ES-I3 (cell line): Measurements from ENCODE around the gene CADM1.
"Not testable (repeated sequence)": the region's sequence is repeated elsewhere in the genome, so short reads cannot be mapped to it uniquely, and the experiment has no call there.

Source experiments
- H3K36me3 ChIP-seq: 2 replicates; pipeline ENCODE4 v1.6.1; 2013; ENCODE audit warnings: mild to moderate bottlenecking, low read length, control low read depth, moderate library complexity; ENCODE audit not compliant: insufficient read depth
- H3K4me1 ChIP-seq: 2 replicates; pipeline ENCODE4 v1.6.1; 2013; ENCODE audit warnings: mild to moderate bottlenecking, control low read depth, low read length; ENCODE audit not compliant: insufficient read depth
- H3K9ac ChIP-seq: 2 replicates; pipeline ENCODE4 v1.6.1; 2013; ENCODE audit warnings: low read depth, mild to moderate bottlenecking, low read length, moderate library complexity
- H3K9me3 ChIP-seq: 2 replicates; pipeline ENCODE4 v1.6.1; 2013; ENCODE audit warnings: mild to moderate bottlenecking, low read length, moderate library complexity; ENCODE audit not compliant: control insufficient read depth, insufficient read depth

Gene CADM1

DNA sequence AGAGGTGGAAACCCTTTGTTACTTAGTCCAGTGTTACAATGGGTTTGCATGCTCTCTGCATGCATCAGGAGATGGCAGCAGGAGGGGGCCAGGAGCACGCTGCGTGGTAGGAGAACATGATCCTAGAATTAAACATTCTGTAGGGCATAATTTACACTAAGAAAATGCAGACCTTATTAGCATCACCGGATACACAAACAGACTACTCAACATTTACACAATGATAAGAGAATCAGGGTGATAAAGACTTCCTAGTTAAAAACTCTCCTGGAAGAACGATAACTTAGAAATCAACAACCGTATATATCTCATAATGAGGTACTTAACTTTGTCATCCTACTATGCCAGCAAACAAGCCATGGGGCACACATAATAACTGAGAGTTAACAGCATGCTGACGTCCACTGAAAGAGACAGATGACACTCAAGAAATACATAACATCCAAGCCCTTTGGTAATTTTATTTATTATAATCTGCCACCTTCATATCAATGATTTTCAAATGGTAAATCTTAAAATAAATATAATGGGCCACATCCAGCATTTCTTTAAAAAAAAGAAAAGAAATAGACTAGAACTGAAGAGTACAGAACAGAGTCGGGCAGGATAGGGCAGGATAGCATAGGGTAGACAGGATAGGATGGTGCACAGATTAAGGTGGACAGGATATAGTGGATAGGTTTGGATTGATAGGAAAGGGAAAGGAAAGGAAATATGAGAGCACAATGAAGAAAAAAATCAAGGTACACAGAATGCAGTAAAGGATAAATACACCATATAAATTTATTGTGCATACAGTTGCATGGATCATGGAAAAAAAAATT lies 27.5 kb downstream of the CADM1 start:
- H3K4me1 ChIP-seq: peaks cover 4% of the 10 kb centered on the region; the same call in 1 of the 2 replicates
- no peak overlapping the region for H3K9ac ChIP-seq
- no peaks in the 10 kb centered on the region for H3K36me3 ChIP-seq
- no peaks in the 10 kb centered on the region for H3K9me3 ChIP-seq

DNA sequence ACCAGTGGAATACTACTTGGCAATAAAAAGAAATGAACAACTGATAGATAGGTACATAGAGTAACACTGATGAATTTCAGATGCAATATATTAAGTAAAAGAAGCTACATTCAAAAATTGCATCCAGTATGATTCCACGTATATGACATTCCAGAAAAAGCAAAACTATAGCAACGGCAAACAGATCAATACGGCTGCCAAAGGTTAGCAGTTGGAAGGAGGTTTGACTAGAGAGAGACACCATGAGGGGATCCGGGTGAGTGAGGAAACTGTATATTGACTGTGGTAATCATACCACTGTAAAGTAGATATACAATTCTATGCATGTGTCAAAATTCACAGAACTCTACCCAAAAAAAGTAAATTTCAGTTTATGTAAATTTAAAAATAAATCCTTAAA lies 28.7 kb downstream of the CADM1 start:
- Histone ChIP-seq H3K9ac (no peak overlapping the region), H3K36me3 (no peaks in the 10 kb centered on the region), H3K9me3 (no peaks in the 10 kb centered on the region), H3K4me1 (peaks cover 9% of the 10 kb centered on the region)

DNA sequence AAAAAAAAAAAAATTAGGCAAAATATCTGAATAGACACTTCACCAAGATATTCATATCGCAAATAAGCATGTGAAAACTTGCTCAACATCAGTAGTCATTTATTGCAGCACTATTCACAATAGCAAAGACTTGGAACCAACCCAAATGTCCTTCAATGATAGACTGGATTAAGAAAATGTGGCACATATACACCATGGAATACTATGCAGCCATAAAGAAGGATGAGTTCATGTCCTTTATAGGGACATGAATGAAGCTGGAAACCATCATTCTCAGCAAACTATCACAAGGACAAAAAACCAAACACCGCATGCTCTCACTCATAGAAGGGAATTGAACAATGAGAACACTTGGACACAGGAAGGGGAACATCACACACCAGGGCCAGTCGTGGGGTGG lies 29.9 kb downstream of the CADM1 start:
- not testable (repeated sequence) for H3K9ac ChIP-seq, H3K9me3 ChIP-seq, H3K4me1 ChIP-seq, H3K36me3 ChIP-seq

DNA sequence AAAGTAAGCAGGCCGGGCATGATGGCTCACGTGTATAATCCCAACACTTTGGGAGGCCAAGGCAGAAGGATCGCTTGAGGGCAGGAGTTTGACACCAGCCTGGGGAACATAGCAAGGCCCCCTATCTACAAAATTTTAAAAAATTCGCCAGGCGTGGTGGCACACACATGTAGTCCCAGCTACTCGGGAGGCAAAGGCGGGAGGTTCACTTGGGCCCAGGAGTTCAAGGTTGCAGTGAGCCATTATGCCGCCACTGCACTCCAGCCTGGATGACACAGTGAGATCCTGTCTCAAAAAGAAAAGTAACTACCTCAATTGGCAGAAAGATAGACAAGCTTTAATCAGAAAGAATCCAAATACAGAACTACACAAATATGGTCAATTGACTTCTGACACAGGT lies 31.0 kb downstream of the CADM1 start:
- Histone ChIP-seq H3K4me1 (peaks cover 9% of the 10 kb centered on the region), H3K9ac (no peak overlapping the region), H3K9me3 (no peaks in the 10 kb centered on the region), H3K36me3 (no peaks in the 10 kb centered on the region)

DNA sequence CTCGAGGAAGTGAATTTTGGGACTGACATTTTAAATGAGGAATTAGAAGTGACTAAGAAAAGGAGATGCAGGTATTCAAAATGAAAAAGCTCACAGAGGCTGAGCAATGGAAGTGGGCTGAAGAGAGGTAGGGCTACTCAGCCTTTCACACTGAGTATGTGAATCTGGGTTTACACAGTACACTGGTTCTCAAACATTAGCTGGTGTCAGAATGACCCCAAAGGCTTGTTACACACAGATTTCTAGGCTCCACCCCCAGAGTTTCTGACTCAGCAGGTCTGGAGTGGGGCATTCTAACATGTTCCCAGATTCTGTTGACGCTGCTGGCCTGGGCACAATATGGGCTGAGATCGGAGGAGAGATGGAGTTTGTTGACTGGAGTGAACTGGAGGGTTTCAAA lies 32.8 kb downstream of the CADM1 start:
- Histone ChIP-seq H3K9me3 (no peaks in the 10 kb centered on the region), H3K36me3 (no peaks in the 10 kb centered on the region), H3K4me1 (peaks cover 5% of the 10 kb centered on the region), H3K9ac (no peak overlapping the region)

DNA sequence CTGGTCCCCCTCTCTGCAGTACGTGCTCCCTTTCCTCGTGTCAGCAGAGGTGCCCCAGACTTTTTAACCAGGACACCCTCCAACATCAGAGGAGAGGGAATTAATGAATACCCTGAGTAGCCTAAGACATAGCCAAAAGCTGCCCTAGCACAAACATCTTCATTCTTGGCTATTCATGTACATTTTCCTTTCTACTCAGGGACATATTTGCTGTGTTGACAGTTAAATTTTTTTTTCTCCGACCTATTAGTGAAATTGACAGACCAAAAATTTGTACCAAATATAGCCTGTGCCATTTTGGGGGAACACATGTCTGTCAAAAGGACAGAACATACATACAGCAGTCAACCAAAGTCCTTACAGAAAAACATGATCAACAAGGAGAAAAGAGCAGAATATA lies 33.3 kb downstream of the CADM1 start:
- no peaks in the 10 kb centered on the region for H3K9me3 ChIP-seq
- H3K4me1 ChIP-seq: peaks cover 5% of the 10 kb centered on the region
- no peaks in the 10 kb centered on the region for H3K36me3 ChIP-seq
- H3K9ac ChIP-seq: no peak overlapping the region

DNA sequence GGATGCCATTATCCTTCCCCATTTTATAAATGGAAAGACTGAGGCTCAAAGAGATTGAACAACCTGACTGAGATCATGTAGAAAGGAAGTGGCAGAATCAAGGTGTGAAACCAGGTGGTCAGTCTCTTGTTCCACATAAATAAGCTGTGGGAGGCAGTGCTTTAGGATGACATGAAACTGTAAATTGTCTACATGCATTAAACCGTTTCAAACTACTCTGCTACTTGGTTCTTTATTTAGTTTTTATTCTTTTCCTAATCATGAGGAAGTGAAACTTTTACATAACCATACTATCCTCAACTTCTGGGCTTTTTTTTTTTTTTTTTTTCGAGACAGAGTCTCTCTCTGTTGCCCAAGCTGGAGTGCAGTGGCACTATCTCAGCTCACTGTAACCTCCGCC lies 34.9 kb downstream of the CADM1 start:
- Histone ChIP-seq H3K36me3 (no peaks in the 10 kb centered on the region), H3K9ac (no peak overlapping the region), H3K9me3 (no peaks in the 10 kb centered on the region), H3K4me1 (peaks cover 13% of the 10 kb centered on the region)

DNA sequence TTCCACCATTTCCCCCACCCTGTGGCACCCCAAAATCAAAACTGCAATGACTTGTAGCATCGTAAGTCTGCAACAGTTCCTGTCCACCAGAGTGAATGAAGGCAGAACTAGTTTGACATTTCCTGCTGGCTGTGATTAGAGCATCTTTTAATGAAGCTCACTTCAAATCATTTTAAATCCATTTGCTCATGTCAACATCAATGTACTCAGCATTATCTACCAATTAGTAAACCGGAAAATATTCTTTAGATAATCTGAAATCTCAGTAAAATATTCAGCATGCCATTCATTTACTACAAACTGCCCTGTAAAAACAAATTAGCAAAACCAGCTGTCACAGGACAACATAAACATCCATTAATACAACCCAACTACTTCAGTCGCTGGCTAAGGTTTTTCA lies 38.1 kb downstream of the CADM1 start:
- Histone ChIP-seq H3K9me3 (no peaks in the 10 kb centered on the region), H3K9ac (no peak overlapping the region), H3K4me1 (peaks cover 34% of the 10 kb centered on the region)

DNA sequence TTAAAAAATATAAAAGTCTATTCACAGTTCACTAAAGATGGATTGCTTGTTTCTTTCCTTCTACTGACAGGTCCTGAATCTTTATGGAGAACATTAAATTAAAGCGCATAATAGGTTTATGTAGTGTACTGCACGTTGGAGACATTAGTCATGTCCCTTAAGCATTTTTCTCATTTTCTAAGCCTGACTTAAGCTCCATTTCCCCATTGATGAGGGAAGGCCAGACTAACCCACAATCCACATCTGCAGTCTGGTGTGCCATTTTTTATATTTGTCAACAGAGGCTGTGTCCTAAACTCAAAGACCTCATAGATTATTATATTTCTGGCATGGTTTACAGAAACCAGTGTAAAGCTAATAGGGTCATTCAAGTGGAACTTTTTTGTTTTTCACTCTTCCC lies 39.9 kb downstream of the CADM1 start:
- Histone ChIP-seq H3K36me3 (no peaks in the 10 kb centered on the region), H3K9ac (no peak overlapping the region), H3K9me3 (no peaks in the 10 kb centered on the region), H3K4me1 (peaks cover 37% of the 10 kb centered on the region)

More for the DNA sequence above, 38.1 kb downstream of the CADM1 start:
- H3K36me3 ChIP-seq: no peaks in the 10 kb centered on the region

DNA sequence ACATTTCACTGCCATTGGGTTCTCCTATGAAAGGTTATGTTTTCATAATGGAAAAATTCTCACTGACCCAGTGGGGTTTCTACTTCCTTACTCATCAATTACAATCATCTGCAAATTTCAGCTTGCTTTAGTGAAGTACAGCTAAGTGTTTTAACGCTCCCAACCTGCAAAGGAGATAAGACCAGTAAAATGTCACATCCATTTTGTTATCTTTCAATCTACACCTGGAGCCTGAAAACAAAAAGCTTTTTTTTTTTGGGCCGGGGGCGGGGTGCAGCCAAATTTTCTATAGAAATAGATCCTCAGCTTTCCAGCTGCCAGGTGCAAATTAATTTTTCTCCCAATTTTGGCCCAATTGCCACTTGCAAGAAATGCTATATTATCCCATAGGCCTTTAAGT lies 40.6 kb downstream of the CADM1 start:
- no peaks in the 10 kb centered on the region for H3K36me3 ChIP-seq
- H3K9me3 ChIP-seq: no peaks in the 10 kb centered on the region
- no peak overlapping the region for H3K9ac ChIP-seq
- peaks cover 41% of the 10 kb centered on the region for H3K4me1 ChIP-seq

DNA sequence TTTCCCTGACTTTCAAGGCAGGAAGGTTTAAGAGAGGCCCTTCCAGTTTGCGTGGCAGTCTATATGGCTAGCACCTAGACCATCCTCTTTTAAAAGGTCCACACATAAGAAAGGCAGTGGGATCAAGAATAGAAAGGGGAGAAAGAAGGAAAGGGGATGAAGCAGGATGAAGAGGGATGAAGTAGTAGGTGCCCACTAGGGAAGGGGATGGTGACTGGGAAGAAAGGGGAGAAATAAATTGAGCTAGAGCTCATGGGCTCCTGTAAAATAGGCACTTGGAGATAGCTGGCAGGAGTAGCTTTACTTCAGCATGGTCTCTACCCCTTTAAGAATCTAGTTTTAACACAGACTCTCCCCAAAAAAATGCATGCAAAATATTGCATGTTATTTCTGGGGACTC lies 41.5 kb downstream of the CADM1 start:
- Histone ChIP-seq H3K36me3 (no peaks in the 10 kb centered on the region), H3K4me1 (peaks cover 43% of the 10 kb centered on the region), H3K9ac (no peak overlapping the region), H3K9me3 (no peaks in the 10 kb centered on the region)

DNA sequence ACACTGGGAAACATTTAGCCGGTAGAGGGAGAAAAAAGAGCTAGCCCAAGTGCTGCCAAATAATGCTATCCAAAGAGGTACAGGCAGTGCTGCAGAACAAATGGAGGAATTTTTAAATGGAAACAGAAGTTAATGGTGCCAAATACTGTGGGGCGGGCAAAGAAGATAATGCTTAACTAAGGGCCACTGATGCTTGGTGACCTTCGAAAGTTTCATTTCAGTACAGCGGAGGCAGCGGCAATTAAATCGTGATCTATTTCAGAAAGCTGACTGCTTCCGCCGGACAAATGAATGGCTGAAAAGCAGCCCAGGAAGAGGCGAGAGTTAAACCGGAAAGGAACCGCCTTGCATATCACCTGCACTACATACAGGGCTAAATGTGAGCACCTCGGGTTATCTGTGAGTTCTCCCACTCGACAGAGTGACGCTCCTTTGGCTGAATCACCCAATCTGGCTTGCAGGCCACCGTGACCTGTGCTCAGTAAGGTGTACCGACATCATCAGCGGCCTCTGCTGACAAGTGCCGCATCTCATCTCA lies 42.1 kb downstream of the CADM1 start:
- Histone ChIP-seq H3K9me3 (no peaks in the 10 kb centered on the region), H3K9ac (no peak overlapping the region), H3K4me1 (peaks cover 43% of the 10 kb centered on the region), H3K36me3 (no peaks in the 10 kb centered on the region)

DNA sequence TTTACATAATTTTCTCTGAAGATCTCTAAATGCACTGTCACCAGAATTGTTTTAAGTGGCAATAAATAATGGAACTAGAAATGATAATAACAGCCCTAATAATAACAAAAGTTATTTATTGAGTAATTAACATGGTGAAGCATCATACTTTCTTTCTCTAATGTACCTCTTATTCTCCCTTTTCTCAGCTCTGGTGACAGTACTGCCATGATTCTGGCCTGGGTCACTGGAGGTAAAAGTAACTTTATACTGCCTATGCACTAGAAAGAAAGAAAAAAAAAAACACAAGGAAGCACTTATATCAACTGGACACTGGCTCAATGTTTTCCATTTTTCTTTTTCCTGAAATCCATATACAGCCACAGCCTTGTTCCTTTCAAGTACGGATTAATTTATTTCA lies 43.7 kb downstream of the CADM1 start:
- Histone ChIP-seq H3K36me3 (no peaks in the 10 kb centered on the region), H3K4me1 (peaks cover 49% of the 10 kb centered on the region), H3K9ac (no peak overlapping the region), H3K9me3 (no peaks in the 10 kb centered on the region)

DNA sequence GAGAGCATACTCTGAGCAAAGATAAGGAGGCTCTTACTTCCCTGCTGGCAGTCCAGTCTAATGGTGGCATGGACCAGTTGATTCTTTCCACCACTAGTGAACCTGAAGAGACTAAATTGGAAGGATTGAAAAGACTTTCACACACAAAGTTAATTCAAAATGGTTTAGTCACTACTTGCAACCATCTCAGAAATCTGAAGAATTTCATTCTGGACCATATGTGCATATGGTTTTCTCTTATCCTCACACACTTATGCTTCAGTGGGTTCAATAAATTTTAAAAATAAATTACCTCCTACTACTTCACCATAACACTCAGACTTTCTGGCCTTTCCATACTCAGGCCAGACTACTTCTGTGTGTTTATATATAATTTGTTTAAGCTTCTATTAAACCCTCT lies 44.7 kb downstream of the CADM1 start:
- H3K9ac ChIP-seq: no peak overlapping the region
- H3K9me3 ChIP-seq: no peaks in the 10 kb centered on the region
- H3K36me3 ChIP-seq: no peaks in the 10 kb centered on the region
- peaks cover 50% of the 10 kb centered on the region for H3K4me1 ChIP-seq

DNA sequence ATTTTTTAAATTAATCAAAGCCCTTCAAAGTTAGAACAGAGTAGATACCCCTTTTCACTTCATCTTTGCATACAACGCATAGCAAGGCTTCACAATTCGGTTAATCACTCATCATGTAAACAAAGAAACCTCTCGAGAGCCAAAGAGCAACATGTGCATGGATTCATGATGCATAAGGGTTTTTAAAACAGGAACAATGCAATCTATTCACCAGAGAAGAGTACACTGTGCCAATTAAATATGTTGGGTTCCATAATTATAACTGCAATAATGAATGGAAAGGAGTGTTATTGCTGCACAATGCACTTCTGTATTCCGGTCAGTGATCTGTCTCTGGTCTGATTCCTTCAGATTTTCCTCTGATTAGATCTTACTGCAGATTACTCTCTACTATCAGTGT lies 45.3 kb downstream of the CADM1 start:
- H3K4me1 ChIP-seq: peaks cover 50% of the 10 kb centered on the region
- H3K9ac ChIP-seq: no peak overlapping the region
- no peaks in the 10 kb centered on the region for H3K9me3 ChIP-seq

More for the DNA sequence above, 45.3 kb downstream of the CADM1 start:
- no peaks in the 10 kb centered on the region for H3K36me3 ChIP-seq
